ENCODE results near the gene CHTF18. TPM values are rescaled to one million over a fixed set of nuclear protein-coding genes. Genes with fewer than 3 reads are reported as not detected.

CHTF18 gene
- total and polyA plus RNA-seq, 9 of the 15 experiments (the other 6 are each of a cell fraction or from before 2014, with no cell fraction given), result 2.5 to 123 (median 17.0) TPM

DNA sequence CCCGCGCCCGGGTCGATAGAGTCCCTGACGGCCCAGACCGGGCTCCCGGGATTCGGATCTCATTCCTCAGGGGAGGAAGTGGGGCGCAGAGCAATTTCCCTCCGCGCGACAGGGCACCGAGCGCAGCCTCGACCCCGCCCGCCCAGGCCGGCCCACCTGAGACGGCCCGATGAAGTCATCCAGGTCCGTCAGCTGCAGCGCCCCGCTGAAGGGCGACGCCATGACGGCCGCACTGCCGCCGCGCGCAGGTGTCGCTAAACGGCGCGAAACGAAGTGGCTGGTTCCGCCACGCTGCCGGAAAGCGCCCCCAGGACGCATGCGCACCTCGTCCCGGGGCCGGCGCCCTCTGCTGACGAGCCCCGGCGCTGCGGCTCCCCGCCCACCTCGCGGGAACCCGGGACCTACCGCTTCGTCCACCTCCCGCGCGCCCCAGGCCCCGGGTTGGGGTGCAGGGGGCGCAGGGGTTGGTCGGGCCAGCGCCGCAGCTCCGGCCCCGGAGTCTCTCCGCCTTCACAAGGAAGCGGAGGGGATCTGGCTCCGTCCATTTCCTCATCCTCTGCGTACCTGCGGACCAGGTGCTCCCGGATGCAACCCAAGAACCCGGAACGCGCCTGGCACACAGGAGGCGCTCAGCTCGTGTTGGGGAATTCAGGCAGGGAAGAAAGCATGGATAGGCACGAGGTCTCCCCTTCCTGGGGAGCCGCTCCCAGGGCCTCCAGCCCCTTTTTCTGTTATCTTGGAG, 47.5 kb upstream of the CHTF18 start, which contains the start of gene CIAO3 (continued):
- TF ChIP-seq ZFPM2 (CRISPR knock-in tag; IDR thresholded peaks at IDR 0.05) (no peak), NFRKB (IDR thresholded peaks at IDR 0.05; ENCODE audit: low read depth) (no peak), PTTG1 (tag; IDR thresholded peaks at IDR 0.05; ENCODE audit: low read depth) (no peak), EHMT2 (IDR thresholded peaks at IDR 0.05) (no peak), ZNF197 (CRISPR knock-in tag; IDR thresholded peaks at IDR 0.05; ENCODE audit: low read depth) (no peak), PHF21A (IDR thresholded peaks at IDR 0.05; ENCODE audit: borderline replicate concordance, low read depth) (no peak), PRMT5 (CRISPR knock-in tag; IDR thresholded peaks at IDR 0.05) (no peak), GTF2E2 (tag; IDR thresholded peaks at IDR 0.05) (0 out of 2 replicates have a peak, but pooled peaks have one; percentile 34), LEF1 (IDR thresholded peaks at IDR 0.05) (no peak), ZNF696 (CRISPR knock-in tag; conservative IDR thresholded peaks at IDR 0.05) (no peak), CBX2 (IDR thresholded peaks at IDR 0.05; ENCODE audit: insufficient read depth, low read length, poor library complexity, severe bottlenecking) (no peak), MAFG (tag; conservative IDR thresholded peaks at IDR 0.05) (no peak), ADNP (tag; IDR thresholded peaks at IDR 0.05) (no peak), PML (IDR thresholded peaks at IDR 0.05; ENCODE audit: low read length) (no peak), PCBP2 (IDR thresholded peaks at IDR 0.05; ENCODE audit: low read depth, low read length, poor library complexity, severe bottlenecking) (no peak), SAFB (IDR thresholded peaks at IDR 0.05; ENCODE audit: borderline replicate concordance, low read depth, low read length) (0 out of 2 replicates have a peak, but pooled peaks have one; percentile 6), MCM7 (IDR thresholded peaks at IDR 0.05) (no peak), RBM22 (IDR thresholded peaks at IDR 0.05; ENCODE audit: low read depth, low read length, poor library complexity, severe bottlenecking) (no peak)
- TF ChIP-seq, protein P1, sequence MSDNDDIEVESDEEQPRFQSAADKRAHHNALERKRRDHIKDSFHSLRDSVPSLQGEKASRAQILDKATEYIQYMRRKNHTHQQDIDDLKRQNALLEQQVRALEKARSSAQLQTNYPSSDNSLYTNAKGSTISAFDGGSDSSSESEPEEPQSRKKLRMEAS (CRISPR knock-in tag; IDR thresholded peaks at IDR 0.05), result peak; percentile 68
- TF ChIP-seq, protein P2, sequence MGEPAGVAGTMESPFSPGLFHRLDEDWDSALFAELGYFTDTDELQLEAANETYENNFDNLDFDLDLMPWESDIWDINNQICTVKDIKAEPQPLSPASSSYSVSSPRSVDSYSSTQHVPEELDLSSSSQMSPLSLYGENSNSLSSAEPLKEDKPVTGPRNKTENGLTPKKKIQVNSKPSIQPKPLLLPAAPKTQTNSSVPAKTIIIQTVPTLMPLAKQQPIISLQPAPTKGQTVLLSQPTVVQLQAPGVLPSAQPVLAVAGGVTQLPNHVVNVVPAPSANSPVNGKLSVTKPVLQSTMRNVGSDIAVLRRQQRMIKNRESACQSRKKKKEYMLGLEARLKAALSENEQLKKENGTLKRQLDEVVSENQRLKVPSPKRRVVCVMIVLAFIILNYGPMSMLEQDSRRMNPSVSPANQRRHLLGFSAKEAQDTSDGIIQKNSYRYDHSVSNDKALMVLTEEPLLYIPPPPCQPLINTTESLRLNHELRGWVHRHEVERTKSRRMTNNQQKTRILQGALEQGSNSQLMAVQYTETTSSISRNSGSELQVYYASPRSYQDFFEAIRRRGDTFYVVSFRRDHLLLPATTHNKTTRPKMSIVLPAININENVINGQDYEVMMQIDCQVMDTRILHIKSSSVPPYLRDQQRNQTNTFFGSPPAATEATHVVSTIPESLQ (CRISPR knock-in tag; IDR thresholded peaks at IDR 0.05), result peak; percentile 75; the same call in 1 of the 2 replicates
- TF ChIP-seq, protein P3, sequence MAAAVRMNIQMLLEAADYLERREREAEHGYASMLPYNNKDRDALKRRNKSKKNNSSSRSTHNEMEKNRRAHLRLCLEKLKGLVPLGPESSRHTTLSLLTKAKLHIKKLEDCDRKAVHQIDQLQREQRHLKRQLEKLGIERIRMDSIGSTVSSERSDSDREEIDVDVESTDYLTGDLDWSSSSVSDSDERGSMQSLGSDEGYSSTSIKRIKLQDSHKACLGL (CRISPR knock-in tag; IDR thresholded peaks at IDR 0.05; ENCODE audit: borderline replicate concordance, poor library complexity, severe bottlenecking), result peak; percentile 65
- TF ChIP-seq, protein P4, sequence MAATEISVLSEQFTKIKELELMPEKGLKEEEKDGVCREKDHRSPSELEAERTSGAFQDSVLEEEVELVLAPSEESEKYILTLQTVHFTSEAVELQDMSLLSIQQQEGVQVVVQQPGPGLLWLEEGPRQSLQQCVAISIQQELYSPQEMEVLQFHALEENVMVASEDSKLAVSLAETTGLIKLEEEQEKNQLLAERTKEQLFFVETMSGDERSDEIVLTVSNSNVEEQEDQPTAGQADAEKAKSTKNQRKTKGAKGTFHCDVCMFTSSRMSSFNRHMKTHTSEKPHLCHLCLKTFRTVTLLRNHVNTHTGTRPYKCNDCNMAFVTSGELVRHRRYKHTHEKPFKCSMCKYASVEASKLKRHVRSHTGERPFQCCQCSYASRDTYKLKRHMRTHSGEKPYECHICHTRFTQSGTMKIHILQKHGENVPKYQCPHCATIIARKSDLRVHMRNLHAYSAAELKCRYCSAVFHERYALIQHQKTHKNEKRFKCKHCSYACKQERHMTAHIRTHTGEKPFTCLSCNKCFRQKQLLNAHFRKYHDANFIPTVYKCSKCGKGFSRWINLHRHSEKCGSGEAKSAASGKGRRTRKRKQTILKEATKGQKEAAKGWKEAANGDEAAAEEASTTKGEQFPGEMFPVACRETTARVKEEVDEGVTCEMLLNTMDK (IDR thresholded peaks at IDR 0.05; ENCODE audit: borderline replicate concordance, insufficient read depth, low read depth, low read length, poor library complexity, severe bottlenecking), result peak; percentile 100
- TF ChIP-seq, protein P5, sequence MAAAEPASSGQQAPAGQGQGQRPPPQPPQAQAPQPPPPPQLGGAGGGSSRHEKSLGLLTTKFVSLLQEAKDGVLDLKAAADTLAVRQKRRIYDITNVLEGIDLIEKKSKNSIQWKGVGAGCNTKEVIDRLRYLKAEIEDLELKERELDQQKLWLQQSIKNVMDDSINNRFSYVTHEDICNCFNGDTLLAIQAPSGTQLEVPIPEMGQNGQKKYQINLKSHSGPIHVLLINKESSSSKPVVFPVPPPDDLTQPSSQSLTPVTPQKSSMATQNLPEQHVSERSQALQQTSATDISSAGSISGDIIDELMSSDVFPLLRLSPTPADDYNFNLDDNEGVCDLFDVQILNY (CRISPR knock-in tag; IDR thresholded peaks at IDR 0.05), result 0 out of 2 replicates have a peak, but pooled peaks have one; percentile 32
